ENCODE data around the gene ZC3H12A. TPM values are rescaled to one million over a fixed set of nuclear protein-coding genes. Genes with fewer than 3 reads are reported as not detected.

Gene ZC3H12A
- total and polyA plus RNA-seq, 2 of the 4 experiments (the other 2 are of a cell fraction): 3.8 to 14.2 TPM

DNA sequence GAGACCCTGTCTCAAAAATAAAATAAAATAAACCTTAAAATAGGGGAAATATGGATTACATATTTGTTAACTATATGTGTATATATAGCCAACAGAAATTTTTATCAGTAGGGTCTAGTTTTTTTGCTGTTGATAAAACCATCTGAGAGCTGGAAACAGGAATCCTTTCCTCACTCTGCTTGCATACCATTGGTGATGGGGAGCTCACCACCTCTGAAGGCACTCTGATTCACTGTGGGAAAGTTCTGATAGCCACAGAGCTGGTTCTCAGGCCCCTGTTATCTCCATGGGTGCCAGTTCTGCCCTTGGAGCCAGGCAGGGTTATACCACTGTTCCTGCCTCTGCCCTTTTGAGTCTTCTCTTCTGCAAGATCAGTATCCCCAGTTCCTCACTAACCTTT lies 17.8 kb upstream of the ZC3H12A start:
- ATAC-seq (ENCODE audit: low read depth) (no peak), DNase-seq (no peak)
- Histone ChIP-seq H3K79me1 (ENCODE audit: low read depth in 1 of 2, low read length in 2 of 2) (peaks cover 0 to 3% of the 10 kb centered on the region in 2 experiments; a peak in 1 of 4 replicates), H2AFZ (replicated peaks; ENCODE audit: low read length, poor library complexity) (no peak overlapping the region), H4K8ac (ENCODE audit: low read depth in 2 of 2, low read length in 2 of 2) (no peak overlapping the region), H4K20me1 (ENCODE audit: insufficient read depth, low read length) (no peaks in the 10 kb centered on the region), H3K9ac (ENCODE audit: low read depth, low read length) (no peak overlapping the region), H3K4me1 (ENCODE audit: control insufficient read depth, insufficient read depth, low read length) (peaks cover 4% of the 10 kb centered on the region), H3K23ac (ENCODE audit: low read depth, low read length) (no peak overlapping the region; the same call in 1 of the 2 replicates), H4K91ac (ENCODE audit: insufficient read depth, low read depth, low read length) (no peak overlapping the region), H3K56ac (ENCODE audit: extremely low read depth, insufficient read depth, low read length) (no peak overlapping the region), H3K27me3 (ENCODE audit: control insufficient read depth, insufficient read depth, low read length) (no peaks in the 10 kb centered on the region), H2AK9ac (replicated peaks; ENCODE audit: low read depth, low read length, poor library complexity) (no peak overlapping the region), H3K36me3 (ENCODE audit: control insufficient read depth, insufficient read depth, low read length) (no peaks in the 10 kb centered on the region), H3K14ac (replicated peaks; ENCODE audit: low read depth, low read length) (no peak overlapping the region), H2BK20ac (ENCODE audit: low read depth, low read length) (no peak overlapping the region), H2BK15ac (ENCODE audit: low read depth, low read length) (no peak overlapping the region), H4K5ac (ENCODE audit: low read depth, low read length) (no peak overlapping the region), H3K27ac (ENCODE audit: insufficient read depth, low read length) (no peak overlapping the region), H2BK120ac (ENCODE audit: low read depth, low read length) (no peak overlapping the region), H3K4me2 (ENCODE audit: low read depth, low read length) (no peak overlapping the region), H2AK5ac (ENCODE audit: low read depth, low read length) (no peak overlapping the region), H3K9me3 (ENCODE audit: control insufficient read depth, insufficient read depth, low read length) (no peaks in the 10 kb centered on the region), H3K4me3 (ENCODE audit: insufficient read depth, low read depth, low read length) (no peak overlapping the region), H2BK5ac (ENCODE audit: low read depth, low read length, poor library complexity, severe bottlenecking) (no peak overlapping the region), H3K4ac (ENCODE audit: low read depth, low read length) (no peak overlapping the region), H3K9me1 (ENCODE audit: insufficient read depth, low read length) (no peaks in the 10 kb centered on the region), H3K18ac (ENCODE audit: low read depth, low read length) (no peak overlapping the region)
- in situ Hi-C loops (cut with MboI; ENCODE audit: low sequenced_read_pairs): loop anchor here (10.0 kb wide), 1 partner anchor 228 kb away; no protein-coding TSS in a partner anchor
- TF ChIP-seq NFE2L2 (IDR thresholded peaks at IDR 0.05; ENCODE audit: low read depth, low read length) (no peak), MXI1 (IDR thresholded peaks at IDR 0.05; ENCODE audit: borderline replicate concordance, low read depth, low read length) (no peak), RAD21 (IDR thresholded peaks at IDR 0.05; ENCODE audit: low read length) (no peak), MAZ (IDR thresholded peaks at IDR 0.05; ENCODE audit: borderline replicate concordance, low read depth, low read length) (no peak), RFX5 (IDR thresholded peaks at IDR 0.05; ENCODE audit: low read depth, low read length) (no peak), RCOR1 (IDR thresholded peaks at IDR 0.05; ENCODE audit: insufficient replicate concordance, low read length) (no peak), FOS (IDR thresholded peaks at IDR 0.05; ENCODE audit: low read depth, low read length) (no peak), SMC3 (IDR thresholded peaks at IDR 0.05; ENCODE audit: low read depth, low read length) (no peak), MAFK (IDR thresholded peaks at IDR 0.05; ENCODE audit: low read depth, low read length) (no peak), POLR2A (IDR thresholded peaks at IDR 0.05; ENCODE audit: low read depth, low read length) (no peak), CEBPB (IDR thresholded peaks at IDR 0.05; ENCODE audit: low read depth, low read length) (no peak)
- TF ChIP-seq, protein P1, sequence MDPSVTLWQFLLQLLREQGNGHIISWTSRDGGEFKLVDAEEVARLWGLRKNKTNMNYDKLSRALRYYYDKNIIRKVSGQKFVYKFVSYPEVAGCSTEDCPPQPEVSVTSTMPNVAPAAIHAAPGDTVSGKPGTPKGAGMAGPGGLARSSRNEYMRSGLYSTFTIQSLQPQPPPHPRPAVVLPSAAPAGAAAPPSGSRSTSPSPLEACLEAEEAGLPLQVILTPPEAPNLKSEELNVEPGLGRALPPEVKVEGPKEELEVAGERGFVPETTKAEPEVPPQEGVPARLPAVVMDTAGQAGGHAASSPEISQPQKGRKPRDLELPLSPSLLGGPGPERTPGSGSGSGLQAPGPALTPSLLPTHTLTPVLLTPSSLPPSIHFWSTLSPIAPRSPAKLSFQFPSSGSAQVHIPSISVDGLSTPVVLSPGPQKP (IDR thresholded peaks at IDR 0.05; ENCODE audit: borderline replicate concordance, low read depth, low read length): no peak
- TF ChIP-seq, protein P2, sequence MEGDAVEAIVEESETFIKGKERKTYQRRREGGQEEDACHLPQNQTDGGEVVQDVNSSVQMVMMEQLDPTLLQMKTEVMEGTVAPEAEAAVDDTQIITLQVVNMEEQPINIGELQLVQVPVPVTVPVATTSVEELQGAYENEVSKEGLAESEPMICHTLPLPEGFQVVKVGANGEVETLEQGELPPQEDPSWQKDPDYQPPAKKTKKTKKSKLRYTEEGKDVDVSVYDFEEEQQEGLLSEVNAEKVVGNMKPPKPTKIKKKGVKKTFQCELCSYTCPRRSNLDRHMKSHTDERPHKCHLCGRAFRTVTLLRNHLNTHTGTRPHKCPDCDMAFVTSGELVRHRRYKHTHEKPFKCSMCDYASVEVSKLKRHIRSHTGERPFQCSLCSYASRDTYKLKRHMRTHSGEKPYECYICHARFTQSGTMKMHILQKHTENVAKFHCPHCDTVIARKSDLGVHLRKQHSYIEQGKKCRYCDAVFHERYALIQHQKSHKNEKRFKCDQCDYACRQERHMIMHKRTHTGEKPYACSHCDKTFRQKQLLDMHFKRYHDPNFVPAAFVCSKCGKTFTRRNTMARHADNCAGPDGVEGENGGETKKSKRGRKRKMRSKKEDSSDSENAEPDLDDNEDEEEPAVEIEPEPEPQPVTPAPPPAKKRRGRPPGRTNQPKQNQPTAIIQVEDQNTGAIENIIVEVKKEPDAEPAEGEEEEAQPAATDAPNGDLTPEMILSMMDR (conservative IDR thresholded peaks at IDR 0.05; ENCODE audit: low read depth, low read length): no peak
- dilution Hi-C loops (cut with HindIII; ENCODE audit: low sequenced_read_pairs, unreplicated experiment): no loop called here
- ChIA-PET CTCF (interaction anchor here (0.8 to 5.7 kb wide), 2 partner anchors 31 to 225 kb away, joined by 3 to 49 read pairs; no protein-coding TSS in a partner anchor), POLR2A (ENCODE audit: unreplicated experiment) (no interaction called here)
- BruUV-seq (replicated peaks): no TSS peak
- intact Hi-C loops (cut with micrococcal nuclease): loop anchor here (10.0 kb wide), 1 partner anchor 118 kb away; no protein-coding TSS in a partner anchor

Data from IMR-90 (cell line).